GM19238 (cell line): ENCODE data around the gene TBC1D20.
A peak's percentile ranks its signal among the peaks of the same experiment; 100 is the strongest.
"Not testable (repeated sequence)": the region's sequence is repeated elsewhere in the genome, so short reads cannot be mapped to it uniquely, and the experiment has no call there.

Source experiments
- DNase-seq: peaks from one replicate; pipeline ENCODE4 v3.0.0; 2011; ENCODE audit warnings: low spot score; ENCODE audit not compliant: insufficient read length

The TBC1D20 gene

GRCh38 chr20:476561-477249 lies 14.4 kb upstream of the TBC1D20 start:
- DNase-seq, result not testable (repeated sequence)

DNA sequence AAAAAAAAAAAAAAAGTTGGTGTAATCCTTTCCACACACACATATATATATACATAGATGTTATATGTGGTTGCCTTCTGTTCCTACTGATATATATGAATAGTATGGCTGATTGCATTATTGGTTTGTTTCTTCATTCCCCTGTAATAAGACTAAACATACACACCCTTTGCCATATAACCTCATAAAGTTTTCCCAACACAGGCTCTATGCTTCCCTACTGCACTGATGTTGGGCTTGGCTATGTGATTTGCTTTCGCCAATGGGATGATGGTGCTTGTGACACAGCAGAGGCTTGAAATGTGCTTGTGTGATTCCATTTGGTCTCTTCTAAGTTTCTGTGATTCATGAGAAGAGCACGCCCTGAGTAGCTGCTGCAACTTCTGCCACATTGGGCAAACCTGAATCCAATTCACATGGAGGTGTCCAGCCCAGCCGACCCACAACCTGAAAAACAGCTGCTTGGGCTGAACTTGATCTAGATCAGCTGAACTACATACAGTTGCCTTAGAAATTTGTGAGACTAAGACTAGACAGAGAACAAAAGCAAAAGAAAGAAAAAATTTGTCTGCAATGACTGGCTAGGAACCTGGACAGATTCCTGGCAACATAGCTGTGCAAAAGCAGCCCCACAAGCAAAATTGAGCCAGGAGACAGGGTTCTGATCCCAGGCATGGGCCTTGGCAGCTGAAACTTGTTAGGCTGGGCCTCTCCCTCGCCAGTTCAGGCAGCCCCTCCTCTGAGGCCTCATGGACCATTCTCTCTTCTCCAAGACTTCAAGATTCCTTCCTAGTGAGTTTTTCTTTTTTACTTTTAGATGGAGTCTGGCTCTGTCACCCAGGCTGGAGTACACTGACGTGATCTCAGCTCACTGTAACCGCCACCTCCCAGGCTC lies 13.4 kb upstream of the TBC1D20 start:
- no peak for DNase-seq

- DNase-seq, result no peak
Measured at GRCh38 chr20:474581-474980, 12.2 kb upstream of the TBC1D20 start.

GRCh38 chr20:472889-473292 lies 10.6 kb upstream of the TBC1D20 start:
- no peak for DNase-seq

- DNase-seq, result no peak
Measured at GRCh38 chr20:472137-472846, 10.0 kb upstream of the TBC1D20 start.

DNA sequence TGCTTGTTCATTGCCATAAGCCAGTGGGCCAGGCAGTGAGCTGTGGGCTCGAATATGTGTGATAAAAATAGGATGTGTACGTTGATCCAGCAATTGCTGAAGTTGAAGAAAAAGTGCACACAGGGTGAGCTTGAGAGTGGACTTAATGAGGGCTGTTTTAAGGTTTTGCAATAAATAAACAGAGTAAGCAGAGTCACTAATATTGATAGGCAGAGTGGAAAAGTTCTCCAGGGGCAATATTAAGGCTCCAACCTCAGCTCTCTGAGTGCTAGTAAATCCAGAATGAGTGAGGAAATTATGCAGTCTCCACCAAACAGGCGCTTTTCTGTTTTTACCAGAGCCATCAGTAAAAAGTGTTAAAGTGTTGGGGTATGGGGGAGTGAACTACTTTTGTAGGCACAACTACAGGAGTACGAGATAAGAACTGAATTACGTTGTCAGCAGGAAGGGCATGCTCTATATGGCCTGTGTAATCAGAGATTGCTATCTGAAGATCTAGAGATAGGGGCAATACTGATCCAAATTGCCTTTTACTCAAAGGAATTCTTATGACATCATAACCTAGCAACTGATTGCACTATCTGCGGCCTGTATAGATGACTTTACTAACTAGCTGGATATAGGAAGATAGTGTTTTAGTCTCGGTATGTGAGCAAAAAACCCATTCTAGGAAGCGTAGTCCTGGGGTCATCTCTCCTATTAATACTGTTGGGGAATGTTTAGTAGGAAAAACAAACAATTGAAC lies 7.6 kb upstream of the TBC1D20 start:
- no peak for DNase-seq

- DNase-seq, result no peak
Measured at GRCh38 chr20:467755-468154, 5.4 kb upstream of the TBC1D20 start.

DNA sequence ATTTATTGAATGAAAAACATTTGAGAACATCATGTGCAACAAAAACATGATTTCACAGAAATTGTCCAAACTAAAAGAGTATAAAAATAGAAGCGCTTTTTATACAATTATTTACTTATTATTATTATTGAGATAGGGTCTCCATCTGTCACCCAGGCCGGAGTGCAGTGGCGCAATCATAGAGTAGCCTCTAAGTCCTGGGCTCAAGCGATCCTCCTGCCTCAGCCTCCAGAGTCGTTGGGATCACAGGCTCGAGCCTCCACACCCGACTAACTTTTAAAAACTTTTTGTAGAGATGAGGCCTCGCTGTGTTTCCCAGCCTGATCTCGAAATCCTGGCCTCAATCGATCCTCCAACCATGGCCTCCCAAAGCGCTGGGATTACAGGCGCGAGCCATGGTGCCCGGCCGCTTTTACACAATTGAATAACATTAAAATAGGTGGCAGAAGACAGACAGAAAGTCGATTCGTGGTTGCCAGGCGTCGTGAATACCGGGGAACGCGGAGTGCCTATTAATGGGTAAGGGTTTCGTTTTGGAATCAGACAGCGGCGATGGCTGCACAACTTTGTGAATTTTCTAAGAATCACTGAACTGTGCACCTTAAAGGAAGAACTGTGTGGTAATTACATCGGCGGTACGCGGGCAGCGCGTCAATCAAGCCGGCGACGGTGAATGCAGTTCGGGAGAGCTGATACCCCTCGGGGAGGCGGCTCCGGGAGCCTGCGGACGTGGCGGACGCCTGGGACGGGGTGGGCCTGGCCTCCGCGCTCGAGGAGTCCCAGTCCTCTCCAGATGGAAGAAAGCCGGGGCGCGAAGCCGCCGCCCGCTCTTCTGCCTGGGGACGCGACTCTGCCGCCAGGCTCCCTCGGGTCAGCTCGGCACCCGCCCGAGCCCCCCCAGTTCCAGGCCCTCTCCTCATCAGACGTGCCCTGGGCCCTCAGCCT lies 807 bp downstream of the TBC1D20 start:
- DNase-seq, result peak; percentile 63

GRCh38 chr20:460707-461106 lies 1.6 kb downstream of the TBC1D20 start:
- DNase-seq, result no peak

DNA sequence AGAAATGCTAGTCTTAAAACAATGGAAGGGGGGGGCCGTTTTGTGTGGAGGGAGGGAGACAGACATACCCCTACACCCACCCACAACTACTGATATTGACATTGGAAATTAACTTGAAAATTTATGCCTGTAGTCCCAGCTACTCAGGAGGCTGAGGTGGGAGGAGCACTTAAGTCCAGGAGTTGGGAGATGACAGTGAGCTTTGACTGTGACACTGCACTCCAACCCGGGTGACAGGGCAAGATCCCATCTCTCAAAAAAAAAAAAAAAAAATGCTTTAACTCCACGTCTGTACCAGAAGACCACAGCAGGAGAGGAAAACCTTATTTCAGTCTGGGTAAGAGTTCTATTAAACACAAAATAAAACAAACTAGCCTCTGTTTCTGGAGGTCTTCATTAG lies 2.2 kb downstream of the TBC1D20 start:
- no peak for DNase-seq

DNA sequence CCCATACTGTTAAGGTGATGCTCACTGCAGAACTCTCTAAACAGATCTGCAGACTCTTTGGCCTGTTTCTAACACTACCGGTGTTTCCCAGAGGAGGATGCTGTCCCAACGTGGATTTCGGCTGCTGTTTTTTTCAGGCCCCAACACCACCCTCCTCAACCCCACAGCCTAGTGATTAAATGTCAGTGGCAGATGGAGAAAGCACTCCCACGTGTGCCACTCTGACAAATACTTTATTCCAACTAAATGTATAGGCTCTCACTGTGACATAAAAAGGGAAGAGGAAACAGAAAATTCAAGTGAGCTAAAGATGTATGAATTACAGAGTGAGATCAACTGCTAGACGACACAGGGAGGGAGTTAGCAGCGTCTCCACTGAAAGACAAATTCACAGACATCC lies 3.6 kb downstream of the TBC1D20 start:
- no peak for DNase-seq

DNA sequence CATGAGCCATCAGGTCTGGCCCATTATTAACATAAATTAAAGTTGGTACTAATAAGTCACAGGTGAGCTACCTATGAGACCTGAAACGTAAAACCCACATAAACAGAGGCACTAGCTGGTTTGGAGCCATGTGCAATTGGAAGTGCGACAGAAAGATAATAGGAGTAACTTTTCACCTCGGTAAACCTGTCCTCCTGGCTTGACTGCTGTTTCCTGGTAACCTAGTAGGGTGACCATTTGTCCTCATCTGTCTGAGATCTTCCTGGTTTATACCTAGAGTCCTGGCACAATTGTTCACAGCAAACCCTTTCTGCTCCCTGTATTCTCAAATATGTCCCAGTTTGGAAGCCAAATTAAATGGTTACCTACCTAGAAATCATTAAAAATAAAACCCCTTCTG lies 7.4 kb downstream of the TBC1D20 start:
- no peak for DNase-seq

DNA sequence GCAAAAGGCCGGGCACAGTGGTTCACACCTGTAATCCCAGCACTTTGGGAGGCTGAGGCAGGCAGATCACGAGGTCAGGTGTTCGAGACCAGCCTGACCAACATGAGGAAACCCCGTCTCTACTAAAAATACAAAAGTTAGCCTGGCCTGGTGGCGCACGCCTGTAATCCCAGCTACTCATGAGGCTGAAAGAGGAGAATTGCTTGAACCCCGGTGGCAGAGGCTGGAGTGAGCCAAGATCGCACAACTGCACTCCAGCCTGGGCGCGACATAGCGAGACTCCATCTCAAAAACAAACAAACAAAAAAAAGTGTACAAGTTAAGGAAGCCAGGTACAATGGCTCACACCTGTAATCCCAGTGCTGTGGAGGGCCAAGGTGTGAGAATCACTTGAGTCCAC lies 10.3 kb downstream of the TBC1D20 start:
- not testable (repeated sequence) for DNase-seq

- no peak for DNase-seq
Measured at GRCh38 chr20:445514-446336, 16.6 kb downstream of the TBC1D20 start.

- DNase-seq, result no peak
Measured at GRCh38 chr20:444862-445426, 17.4 kb downstream of the TBC1D20 start.

DNA sequence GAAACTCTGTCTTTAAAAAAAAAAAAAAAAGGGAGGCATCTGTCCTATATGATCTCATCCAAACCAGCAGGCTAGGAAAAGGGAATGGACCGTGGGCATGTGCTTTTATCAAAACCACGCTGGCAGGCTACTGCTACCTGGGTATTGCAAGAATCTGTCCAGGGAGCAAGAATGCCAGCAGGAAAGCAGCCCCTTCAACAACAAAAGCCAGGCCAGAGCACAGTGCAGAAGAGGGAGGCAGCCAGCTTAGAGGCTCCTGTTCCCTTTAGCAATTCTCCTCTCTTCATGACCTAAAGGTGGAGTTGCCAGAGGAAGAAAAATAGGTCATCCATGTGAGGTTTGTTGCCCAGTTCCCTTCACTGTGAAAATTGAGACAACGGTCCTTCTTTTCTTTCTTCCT lies 18.2 kb downstream of the TBC1D20 start:
- no peak for DNase-seq

GRCh38 chr20:443223-443775 lies 19.0 kb downstream of the TBC1D20 start:
- DNase-seq, result no peak

DNA sequence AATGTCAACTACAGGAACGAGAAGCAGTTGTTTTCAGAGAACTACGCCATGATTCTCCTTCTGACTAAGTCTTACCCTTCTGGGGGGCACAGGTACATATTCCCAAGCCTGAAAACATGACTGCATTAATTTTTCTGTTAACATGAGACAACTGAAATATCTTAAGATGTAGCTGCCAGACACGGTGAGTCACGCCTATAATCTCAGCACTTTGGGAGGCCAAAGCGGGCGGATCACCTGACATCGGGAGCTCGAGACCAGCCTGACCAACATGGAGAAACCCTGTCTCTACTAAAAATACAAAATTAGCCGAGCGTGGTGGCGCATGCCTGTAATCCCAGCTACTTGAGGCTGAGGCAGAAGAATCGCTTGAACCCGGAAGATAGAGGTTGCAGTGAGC lies 21.7 kb downstream of the TBC1D20 start:
- no peak for DNase-seq

DNA sequence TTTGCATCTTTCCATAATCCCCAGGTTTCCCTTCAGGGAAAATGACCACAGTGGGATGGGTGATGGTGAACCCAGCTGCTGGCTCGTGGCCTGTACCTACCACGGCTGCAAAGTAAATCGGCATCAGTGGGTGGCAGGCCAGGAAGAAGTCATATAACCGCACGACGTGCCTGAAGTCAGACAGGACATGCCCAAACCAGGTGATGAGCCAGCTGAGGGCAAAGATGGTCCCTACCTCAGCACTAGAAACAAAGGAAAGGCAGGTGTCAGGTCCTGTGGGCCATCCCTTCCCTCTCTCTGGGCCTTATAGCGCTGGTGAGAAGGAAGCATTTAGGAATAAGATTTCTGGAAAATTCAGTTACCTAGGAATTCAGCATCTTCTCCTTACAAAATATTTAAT lies 22.2 kb downstream of the TBC1D20 start:
- DNase-seq, result no peak
